GM18520 (cell line): Measurements from ENCODE around the gene IPO9.
"Not testable (repeated sequence)": the region's sequence is repeated elsewhere in the genome, so short reads cannot be mapped to it uniquely, and the experiment has no call there.

Experiments used
- ATAC-seq: cut with Tn5 transposase; IDR thresholded peaks from one replicate; pipeline ENCODE4 v1.9.1; 2021; ENCODE audit not compliant: unreplicated experiment

The IPO9 gene

GRCh38 chr1:201900476-201900875 lies 71.5 kb downstream of the IPO9 start:
- no peak for ATAC-seq

GRCh38 chr1:201901036-201901435 lies 72.1 kb downstream of the IPO9 start:
- not testable (repeated sequence) for ATAC-seq

GRCh38 chr1:201902198-201902597 lies 73.2 kb downstream of the IPO9 start:
- ATAC-seq: no peak

- ATAC-seq: no peak
These were observed 74.2 kb downstream of the IPO9 start for GRCh38 chr1:201903135-201903534.

GRCh38 chr1:201904579-201904978 lies 75.6 kb downstream of the IPO9 start:
- ATAC-seq: no peak

- ATAC-seq: no peak
These were observed 76.4 kb downstream of the IPO9 start for GRCh38 chr1:201905234-201905890.

GRCh38 chr1:201906336-201906735 lies 77.4 kb downstream of the IPO9 start:
- no peak for ATAC-seq

GRCh38 chr1:201907621-201908020 lies 78.7 kb downstream of the IPO9 start:
- ATAC-seq: no peak

GRCh38 chr1:201911826-201912571 lies 83.0 kb downstream of the IPO9 start:
- ATAC-seq: no peak

GRCh38 chr1:201912832-201913231 lies 83.9 kb downstream of the IPO9 start:
- ATAC-seq: no peak

- ATAC-seq: no peak
These were observed 85.7 kb downstream of the IPO9 start for GRCh38 chr1:201914456-201915235.

- ATAC-seq: no peak
These were observed 87.8 kb downstream of the IPO9 start for GRCh38 chr1:201916649-201917249.

- no peak for ATAC-seq
These were observed 88.5 kb downstream of the IPO9 start for GRCh38 chr1:201917362-201918033.

- ATAC-seq: no peak
These were observed 89.4 kb downstream of the IPO9 start for GRCh38 chr1:201918343-201918742.

GRCh38 chr1:201921952-201922558 lies 93.1 kb downstream of the IPO9 start:
- no peak for ATAC-seq

- no peak for ATAC-seq
These were observed 96.3 kb downstream of the IPO9 start for GRCh38 chr1:201925301-201925567.

- no peak for ATAC-seq
These were observed 97.2 kb downstream of the IPO9 start for GRCh38 chr1:201925981-201926645.

- ATAC-seq: no peak
These were observed 99.3 kb downstream of the IPO9 start for GRCh38 chr1:201928266-201928665.

- ATAC-seq: no peak
These were observed 101.2 kb downstream of the IPO9 start for GRCh38 chr1:201930137-201930536.

- ATAC-seq: no peak
These were observed 101.8 kb downstream of the IPO9 start for GRCh38 chr1:201930803-201931202.
